Hepatocyte (in vitro differentiated cells): Measurements from ENCODE around the gene MUC5B. TPM values are rescaled to one million over a fixed set of nuclear protein-coding genes. Genes with fewer than 3 reads are reported as not detected.

ENCODE experiments used
- DNase-seq: peaks from one replicate; pipeline ENCODE4 v3.0.0-alpha.2; 2016; ENCODE audit warnings: low spot score
- H2AFZ ChIP-seq: fragments of 200-600 bp; sonication (generic); 2 replicates; pipeline ENCODE4 v1.6.0; 2016; ENCODE audit warnings: antibody characterized with exemption, mild to moderate bottlenecking
- H3K27ac ChIP-seq: fragments of 200-600 bp; sonication (generic); 2 replicates; pipeline ENCODE4 v1.5.1; 2016; ENCODE audit warnings: mild to moderate bottlenecking
- H3K27me3 ChIP-seq: fragments of 200-600 bp; sonication (generic); 2 replicates; pipeline ENCODE4 v1.6.1; 2016
- H3K36me3 ChIP-seq: fragments of 200-600 bp; sonication (generic); replicated peaks from 2 replicates; pipeline ENCODE4 v1.5.1; 2016; ENCODE audit warnings: low read depth; ENCODE audit not compliant: insufficient read depth
- H3K4me1 ChIP-seq: fragments of 200-600 bp; sonication (generic); 2 replicates; pipeline ENCODE4 v1.5.1; 2016; ENCODE audit warnings: mild to moderate bottlenecking, moderate library complexity; ENCODE audit not compliant: insufficient read depth
- H3K4me2 ChIP-seq: fragments of 200-600 bp; sonication (generic); 2 replicates; pipeline ENCODE4 v1.6.0; 2016
- H3K4me3 ChIP-seq: fragments of 200-600 bp; sonication (generic); 2 replicates; pipeline ENCODE4 v1.5.1; 2016; ENCODE audit warnings: mild to moderate bottlenecking
- H3K79me2 ChIP-seq: fragments of 200-600 bp; sonication (generic); 2 replicates; pipeline ENCODE4 v1.6.0; 2017; ENCODE audit warnings: mild to moderate bottlenecking
- H3K9me2 ChIP-seq: fragments of 200-600 bp; sonication (generic); replicated peaks from 2 replicates; pipeline ENCODE4 v1.6.0; 2017; ENCODE audit warnings: mild to moderate bottlenecking; ENCODE audit not compliant: insufficient read depth
- H3K9me3 ChIP-seq: fragments of 200-600 bp; sonication (generic); 2 replicates; pipeline ENCODE4 v1.5.1; 2016; ENCODE audit warnings: low read depth, mild to moderate bottlenecking
- H4K20me1 ChIP-seq: fragments of 200-600 bp; sonication (generic); 2 replicates; pipeline ENCODE4 v1.6.0; 2016; ENCODE audit warnings: mild to moderate bottlenecking; ENCODE audit not compliant: insufficient read depth, poor library complexity, severe bottlenecking
- EZH2 ChIP-seq: fragments of 200-600 bp; sonication (generic); IDR thresholded peaks from 2 replicates; pipeline ENCODE4 v1.6.1; 2016; ENCODE audit warnings: antibody characterized with exemption, mild to moderate bottlenecking, borderline replicate concordance
- EZH2phosphoT487 ChIP-seq: fragments of 200-600 bp; sonication (generic); IDR thresholded peaks from one replicate; pipeline ENCODE4 v1.6.1; 2018; ENCODE audit warnings: antibody characterized with exemption, mild to moderate bottlenecking, low read depth, moderate library complexity; ENCODE audit not compliant: unreplicated experiment, severe bottlenecking
- WGBS: methylation state at CpG from one replicate; pipeline ENCODE4 v1.1.6; 2016; ENCODE audit warnings: low lambda C conversion rate; ENCODE audit errors: missing lambda C conversion rate; 5-methylcytosine and 5-hydroxymethylcytosine counted together
- polyA plus RNA-seq: library from polyadenylated mRNA; unstranded; fragments of >200 nt; fragmentation: Nextera tagmentation; extraction: Ambion mirVana; gene quantifications from 2 replicates; pipeline ENCODE4 v1.2.1, GENCODE V29; 2016
- total RNA-seq: library from RNA; depleted of rRNA; stranded (reverse); fragments of >200 nt; gene quantifications from 2 replicates; pipeline ENCODE4 v1.2.3, GENCODE V29; 2014
- TF ChIP-seq, protein P1 (sequence below): fragments of 200-600 bp; sonication (generic); IDR thresholded peaks from 2 replicates; pipeline ENCODE4 v1.5.1; 2016; ENCODE audit warnings: antibody characterized with exemption, mild to moderate bottlenecking; ENCODE audit not compliant: poor library complexity

MUC5B gene
- total and polyA plus RNA-seq, 2 experiments from 2014 or later: 0.07 to 0.15 TPM

DNA sequence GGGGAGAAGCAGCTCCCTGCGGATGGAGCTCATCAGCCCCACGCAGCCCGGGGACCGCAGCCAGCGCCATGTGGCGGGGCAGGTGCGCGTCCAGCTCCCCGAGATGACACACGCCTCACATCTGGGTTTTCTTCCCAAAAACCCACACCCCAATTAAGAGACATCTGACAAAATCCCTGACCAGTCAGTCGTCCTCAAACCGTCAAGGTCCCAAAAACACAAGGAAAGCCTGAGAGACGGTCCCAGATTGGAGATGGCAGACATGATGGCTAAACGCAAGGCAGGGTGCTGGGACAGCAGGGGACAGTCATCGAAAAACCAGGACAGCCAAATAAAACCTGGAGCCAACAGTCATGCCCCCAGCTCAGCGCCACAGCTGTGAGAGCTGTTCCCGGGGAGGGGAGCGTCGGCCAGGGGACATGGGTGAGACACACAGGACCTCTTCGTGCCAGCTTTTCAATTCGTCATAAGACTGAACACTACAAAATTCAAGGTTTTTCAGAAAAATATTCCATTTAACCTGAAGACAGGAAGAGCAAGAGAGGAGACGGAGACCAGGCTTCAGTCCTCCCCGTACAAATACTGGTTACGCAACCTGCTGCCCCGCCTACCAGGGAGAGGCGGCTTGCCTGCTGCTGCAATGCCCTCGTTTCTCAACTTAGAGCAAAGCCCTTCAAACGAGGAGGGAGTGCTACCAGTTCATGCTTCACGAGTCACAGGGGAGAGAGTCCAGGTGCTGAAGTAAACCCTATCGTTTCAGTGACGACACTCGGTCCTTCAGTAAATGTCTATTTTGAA lies 76.0 kb downstream of the MUC5B start:
- H3K79me2 ChIP-seq: peaks cover 84% of the 10 kb centered on the region
- no peak overlapping the region for H3K4me3 ChIP-seq
- no peaks in the 10 kb centered on the region for H3K9me2 ChIP-seq
- 67% methylated on average over 31 of the region's 32 CpGs for WGBS
- no peaks in the 10 kb centered on the region for H3K27me3 ChIP-seq
- peak overlapping the region; percentile 70 for H3K27ac ChIP-seq
- H2AFZ ChIP-seq: no peak overlapping the region
- H3K36me3 ChIP-seq: no peaks in the 10 kb centered on the region
- H3K4me1 ChIP-seq: peaks cover 39% of the 10 kb centered on the region
- peak overlapping the region; percentile 45 for H3K4me2 ChIP-seq
- peak; percentile 94 for DNase-seq
- TF ChIP-seq EZH2: no peak
- TF ChIP-seq, protein P1, sequence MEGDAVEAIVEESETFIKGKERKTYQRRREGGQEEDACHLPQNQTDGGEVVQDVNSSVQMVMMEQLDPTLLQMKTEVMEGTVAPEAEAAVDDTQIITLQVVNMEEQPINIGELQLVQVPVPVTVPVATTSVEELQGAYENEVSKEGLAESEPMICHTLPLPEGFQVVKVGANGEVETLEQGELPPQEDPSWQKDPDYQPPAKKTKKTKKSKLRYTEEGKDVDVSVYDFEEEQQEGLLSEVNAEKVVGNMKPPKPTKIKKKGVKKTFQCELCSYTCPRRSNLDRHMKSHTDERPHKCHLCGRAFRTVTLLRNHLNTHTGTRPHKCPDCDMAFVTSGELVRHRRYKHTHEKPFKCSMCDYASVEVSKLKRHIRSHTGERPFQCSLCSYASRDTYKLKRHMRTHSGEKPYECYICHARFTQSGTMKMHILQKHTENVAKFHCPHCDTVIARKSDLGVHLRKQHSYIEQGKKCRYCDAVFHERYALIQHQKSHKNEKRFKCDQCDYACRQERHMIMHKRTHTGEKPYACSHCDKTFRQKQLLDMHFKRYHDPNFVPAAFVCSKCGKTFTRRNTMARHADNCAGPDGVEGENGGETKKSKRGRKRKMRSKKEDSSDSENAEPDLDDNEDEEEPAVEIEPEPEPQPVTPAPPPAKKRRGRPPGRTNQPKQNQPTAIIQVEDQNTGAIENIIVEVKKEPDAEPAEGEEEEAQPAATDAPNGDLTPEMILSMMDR: no peak
- no peak for TF ChIP-seq EZH2phosphoT487
- peaks cover 79% of the 10 kb centered on the region for H4K20me1 ChIP-seq
- H3K9me3 ChIP-seq: no peaks in the 10 kb centered on the region

DNA sequence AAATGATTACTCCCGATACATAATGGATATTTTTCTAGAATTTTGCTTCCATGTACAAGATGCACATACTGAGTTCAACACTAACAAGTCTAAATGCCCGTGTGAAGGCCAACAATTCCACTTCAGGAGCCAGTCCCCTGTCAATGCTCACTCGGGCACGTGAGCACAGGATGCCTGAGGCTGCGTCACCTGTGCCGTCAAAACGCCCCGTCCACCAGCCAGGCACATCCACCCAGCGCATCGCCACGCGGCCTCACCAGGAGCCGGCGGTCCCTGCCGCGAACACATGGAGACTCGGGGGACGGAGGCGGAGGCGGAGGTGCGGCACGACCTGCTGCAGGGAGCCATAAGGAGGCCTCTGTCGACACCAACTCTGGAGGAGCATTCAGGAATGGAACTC lies 76.8 kb downstream of the MUC5B start:
- Histone ChIP-seq H4K20me1 (peaks cover 82% of the 10 kb centered on the region), H3K9me2 (no peaks in the 10 kb centered on the region), H3K4me2 (peak overlapping the region; percentile 22), H3K27me3 (no peaks in the 10 kb centered on the region), H3K27ac (peak overlapping the region; percentile 39), H3K9me3 (no peaks in the 10 kb centered on the region), H3K4me1 (peaks cover 43% of the 10 kb centered on the region), H3K79me2 (peaks cover 86% of the 10 kb centered on the region), H3K4me3 (no peak overlapping the region), H3K36me3 (no peaks in the 10 kb centered on the region), H2AFZ (no peak overlapping the region)
- TF ChIP-seq EZH2phosphoT487 (no peak), EZH2 (no peak)
- TF ChIP-seq, protein P1: no peak
- 94% methylated on average over 23 of the region's 23 CpGs for WGBS
- DNase-seq: no peak

DNA sequence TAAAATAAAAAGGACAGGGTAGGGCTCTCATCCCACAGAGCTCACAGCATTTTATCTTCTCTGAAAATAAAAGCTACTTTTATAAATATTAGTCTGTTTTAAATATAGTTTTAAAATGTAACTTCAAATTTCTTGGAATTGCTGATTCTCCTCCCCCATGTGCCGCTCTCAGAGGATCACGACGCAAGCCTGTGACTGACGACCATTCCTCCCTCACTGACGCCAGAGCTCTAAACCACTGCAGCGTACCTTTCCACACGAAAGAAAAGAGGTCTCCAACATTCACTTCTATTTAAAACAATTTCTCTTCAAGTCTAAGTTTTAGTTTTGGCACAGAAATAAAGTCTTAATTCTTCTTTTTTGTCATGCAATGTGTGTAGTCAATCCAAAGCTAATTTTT lies 77.3 kb downstream of the MUC5B start:
- H3K36me3 ChIP-seq: no peaks in the 10 kb centered on the region

More for the DNA sequence above, 77.3 kb downstream of the MUC5B start:
- no peak overlapping the region for H3K4me3 ChIP-seq
- no peaks in the 10 kb centered on the region for H3K9me2 ChIP-seq
- H3K4me2 ChIP-seq: no peak overlapping the region
- peak overlapping the region; percentile 39 for H3K27ac ChIP-seq
- no peak for DNase-seq
- H3K27me3 ChIP-seq: no peaks in the 10 kb centered on the region
- peaks cover 48% of the 10 kb centered on the region for H3K4me1 ChIP-seq
- H4K20me1 ChIP-seq: peaks cover 85% of the 10 kb centered on the region
- H3K79me2 ChIP-seq: peaks cover 88% of the 10 kb centered on the region
- TF ChIP-seq, protein P1: no peak
- WGBS: 89% methylated on average over 7 of the region's 7 CpGs
- H2AFZ ChIP-seq: no peak overlapping the region
- no peaks in the 10 kb centered on the region for H3K9me3 ChIP-seq
